ENCODE data around the gene FGA. TPM values are rescaled to one million over a fixed set of nuclear protein-coding genes. Genes with fewer than 3 reads are reported as not detected.

The FGA gene
- total and polyA plus RNA-seq, 9 donors = 0.49 to 9.4 (median 2.3) TPM; not detected in 5

DNA sequence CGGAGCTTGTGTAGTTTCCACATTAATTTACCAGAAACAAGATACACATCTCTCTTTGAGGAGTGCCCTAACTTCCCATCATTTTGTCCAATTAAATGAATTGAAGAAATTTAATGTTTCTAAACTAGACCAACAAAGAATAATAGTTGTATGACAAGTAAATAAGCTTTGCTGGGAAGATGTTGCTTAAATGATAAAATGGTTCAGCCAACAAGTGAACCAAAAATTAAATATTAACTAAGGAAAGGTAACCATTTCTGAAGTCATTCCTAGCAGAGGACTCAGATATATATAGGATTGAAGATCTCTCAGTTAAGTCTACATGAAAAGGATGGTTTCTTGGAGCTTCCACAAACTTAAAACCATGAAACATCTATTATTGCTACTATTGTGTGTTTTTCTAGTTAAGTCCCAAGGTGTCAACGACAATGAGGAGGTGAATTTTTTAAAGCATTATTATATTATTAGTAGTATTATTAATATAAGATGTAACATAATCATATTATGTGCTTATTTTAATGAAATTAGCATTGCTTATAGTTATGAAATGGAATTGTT, 27.8 kb downstream of the FGA start, which contains the start of gene FGB:
FGB (plus strand) TSS at position 315 of the 558 bp plus-strand sequence; CDS start at position 323, 8 bp downstream.
- Histone ChIP-seq H3K36me3 (ENCODE audit: control insufficient read depth, insufficient read depth, low read length) (no peaks in the 10 kb centered on the region), H3K4me1 (ENCODE audit: control insufficient read depth, insufficient read depth, low read length) (no peaks in the 10 kb centered on the region), H3K27ac (ENCODE audit: low read length) (no peak within 1 kb of the TSS), H3K9me3 (replicated peaks; ENCODE audit: control insufficient read depth, low read depth, low read length) (no peaks in the 10 kb centered on the region), H3K27me3 (ENCODE audit: control insufficient read depth, insufficient read depth, low read length) (no peaks in the 10 kb centered on the region), H3K4me3 (ENCODE audit: low read length) (no peak within 1 kb of the TSS)
- no CpG with 5 or more reads among the region's 2 CpGs for WGBS (ENCODE audit: insufficient coverage)
- no peak for DNase-seq

DNA sequence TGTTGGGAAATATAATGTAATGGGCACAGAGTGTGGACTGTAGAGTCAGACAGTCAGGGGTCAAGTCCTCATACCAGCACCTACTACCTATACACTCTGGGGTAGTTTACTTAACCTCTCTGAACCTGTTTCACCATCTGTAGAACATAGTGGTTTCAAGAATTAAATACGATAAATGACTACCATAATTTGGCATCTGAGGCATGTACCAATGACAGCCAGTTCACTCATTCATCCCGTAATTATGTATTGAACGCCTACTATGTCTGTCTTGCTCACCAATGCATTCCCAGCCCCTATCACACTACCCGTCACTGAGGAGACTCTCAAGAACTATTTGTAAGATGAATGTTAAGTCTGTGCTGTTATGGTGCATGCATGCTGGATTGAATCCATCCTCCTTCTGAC, 29.7 kb downstream of the FGA start:
- Histone ChIP-seq H3K4me1 (ENCODE audit: control insufficient read depth, insufficient read depth, low read length) (no peaks in the 10 kb centered on the region), H3K27ac (ENCODE audit: low read length) (no peak overlapping the region), H3K4me3 (ENCODE audit: low read length) (no peak overlapping the region), H3K27me3 (ENCODE audit: control insufficient read depth, insufficient read depth, low read length) (no peaks in the 10 kb centered on the region), H3K36me3 (ENCODE audit: control insufficient read depth, insufficient read depth, low read length) (no peaks in the 10 kb centered on the region), H3K9me3 (replicated peaks; ENCODE audit: control insufficient read depth, low read depth, low read length) (no peaks in the 10 kb centered on the region)
- no CpG with 5 or more reads among the region's 4 CpGs for WGBS (ENCODE audit: insufficient coverage)
- no peak for DNase-seq

GRCh38 chr4:154560419-154560801, 30.1 kb downstream of the FGA start:
- Histone ChIP-seq H3K4me3 (ENCODE audit: low read length) (no peak overlapping the region), H3K27ac (ENCODE audit: low read length) (no peak overlapping the region), H3K27me3 (ENCODE audit: control insufficient read depth, insufficient read depth, low read length) (no peaks in the 10 kb centered on the region), H3K9me3 (replicated peaks; ENCODE audit: control insufficient read depth, low read depth, low read length) (no peaks in the 10 kb centered on the region), H3K36me3 (ENCODE audit: control insufficient read depth, insufficient read depth, low read length) (no peaks in the 10 kb centered on the region), H3K4me1 (ENCODE audit: control insufficient read depth, insufficient read depth, low read length) (no peaks in the 10 kb centered on the region)
- DNase-seq = no peak
- no CpG with 5 or more reads among the region's 1 CpG for whole genome bisulfite sequencing (ENCODE audit: insufficient coverage)

- H3K36me3 ChIP-seq (ENCODE audit: control insufficient read depth, insufficient read depth, low read length) = no peaks in the 10 kb centered on the region
- no peak overlapping the region for H3K27ac ChIP-seq (ENCODE audit: low read length)
- H3K9me3 ChIP-seq (replicated peaks; ENCODE audit: control insufficient read depth, low read depth, low read length) = no peaks in the 10 kb centered on the region
- H3K27me3 ChIP-seq (ENCODE audit: control insufficient read depth, insufficient read depth, low read length) = no peaks in the 10 kb centered on the region
- 70% methylated on average over 3 of the region's 9 CpGs for whole genome bisulfite sequencing (ENCODE audit: insufficient coverage)
- no peaks in the 10 kb centered on the region for H3K4me1 ChIP-seq (ENCODE audit: control insufficient read depth, insufficient read depth, low read length)
- DNase-seq = peak; percentile 23
- no peak overlapping the region for H3K4me3 ChIP-seq (ENCODE audit: low read length)
These were observed 30.8 kb downstream of the FGA start for GRCh38 chr4:154559494-154560418.

DNA sequence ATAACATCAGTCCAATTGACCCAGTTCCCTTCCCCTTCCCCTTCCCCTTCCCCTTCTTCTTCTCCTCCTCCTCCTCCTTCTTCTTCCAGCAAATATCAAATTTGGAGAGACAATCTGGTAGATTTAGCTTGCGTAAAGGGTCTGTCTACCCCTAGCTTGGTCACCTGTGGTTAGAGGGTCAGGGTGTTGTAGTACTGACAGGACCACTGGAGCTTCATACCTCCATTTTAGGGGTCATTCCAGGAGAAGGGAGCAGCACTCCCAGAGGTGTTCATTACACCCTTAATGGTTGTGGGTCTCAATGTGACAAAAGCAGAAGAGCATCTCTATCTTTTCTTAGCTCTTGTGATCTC, 31.4 kb downstream of the FGA start:
- H3K27me3 ChIP-seq (ENCODE audit: control insufficient read depth, insufficient read depth, low read length) = no peaks in the 10 kb centered on the region
- no peak overlapping the region for H3K4me3 ChIP-seq (ENCODE audit: low read length)
- no CpG with 5 or more reads among the region's 1 CpG for WGBS (ENCODE audit: insufficient coverage)
- H3K4me1 ChIP-seq (ENCODE audit: control insufficient read depth, insufficient read depth, low read length) = no peaks in the 10 kb centered on the region
- no peaks in the 10 kb centered on the region for H3K9me3 ChIP-seq (replicated peaks; ENCODE audit: control insufficient read depth, low read depth, low read length)
- no peaks in the 10 kb centered on the region for H3K36me3 ChIP-seq (ENCODE audit: control insufficient read depth, insufficient read depth, low read length)
- no peak for DNase-seq
- no peak overlapping the region for H3K27ac ChIP-seq (ENCODE audit: low read length)

DNA sequence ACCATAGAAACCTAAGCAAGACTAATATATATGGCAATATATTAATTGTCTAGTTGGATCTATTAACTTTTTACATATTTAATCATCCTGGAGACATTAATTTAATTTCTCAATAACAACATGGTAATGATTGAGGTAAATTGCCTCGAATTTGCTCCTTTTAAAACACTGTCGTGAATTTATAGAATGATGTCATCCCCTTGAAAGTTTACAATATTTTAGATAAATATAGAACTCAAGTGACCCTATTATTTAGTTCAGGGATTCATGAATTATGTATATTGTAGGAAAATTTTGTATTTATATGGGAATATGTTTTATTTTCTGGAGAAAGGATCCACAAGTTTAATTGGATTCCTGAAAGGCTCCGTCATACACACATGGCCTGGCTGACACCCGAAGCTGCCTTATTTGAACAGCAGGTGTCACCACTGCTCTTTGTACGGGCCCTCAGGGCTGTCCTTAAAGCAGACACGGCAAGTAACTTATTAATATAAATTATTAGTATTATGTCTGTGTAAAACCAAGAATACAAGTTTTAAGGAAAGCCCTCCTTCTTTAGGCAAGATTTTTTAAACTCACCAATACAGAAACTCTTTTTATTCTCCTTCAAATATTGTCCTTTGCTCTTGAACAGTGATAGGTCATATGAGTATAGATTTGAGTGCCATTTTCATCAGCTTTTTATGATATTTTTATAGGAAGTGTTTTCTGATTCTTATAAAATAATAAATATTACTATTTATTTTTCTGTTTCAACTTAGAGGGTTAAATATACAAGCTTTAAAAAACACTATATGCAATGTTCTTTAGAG, 38.5 kb downstream of the FGA start:
- DNase-seq = peak; percentile 87
- no CpG with 5 or more reads among the region's 6 CpGs for WGBS (ENCODE audit: insufficient coverage)
- Histone ChIP-seq H3K27me3 (ENCODE audit: control insufficient read depth, insufficient read depth, low read length) (no peaks in the 10 kb centered on the region), H3K9me3 (replicated peaks; ENCODE audit: control insufficient read depth, low read depth, low read length) (no peaks in the 10 kb centered on the region), H3K36me3 (ENCODE audit: control insufficient read depth, insufficient read depth, low read length) (peaks cover under 1% of the 10 kb centered on the region), H3K4me3 (ENCODE audit: low read length) (no peak overlapping the region), H3K27ac (ENCODE audit: low read length) (no peak overlapping the region), H3K4me1 (ENCODE audit: control insufficient read depth, insufficient read depth, low read length) (peaks cover 6% of the 10 kb centered on the region)

DNA sequence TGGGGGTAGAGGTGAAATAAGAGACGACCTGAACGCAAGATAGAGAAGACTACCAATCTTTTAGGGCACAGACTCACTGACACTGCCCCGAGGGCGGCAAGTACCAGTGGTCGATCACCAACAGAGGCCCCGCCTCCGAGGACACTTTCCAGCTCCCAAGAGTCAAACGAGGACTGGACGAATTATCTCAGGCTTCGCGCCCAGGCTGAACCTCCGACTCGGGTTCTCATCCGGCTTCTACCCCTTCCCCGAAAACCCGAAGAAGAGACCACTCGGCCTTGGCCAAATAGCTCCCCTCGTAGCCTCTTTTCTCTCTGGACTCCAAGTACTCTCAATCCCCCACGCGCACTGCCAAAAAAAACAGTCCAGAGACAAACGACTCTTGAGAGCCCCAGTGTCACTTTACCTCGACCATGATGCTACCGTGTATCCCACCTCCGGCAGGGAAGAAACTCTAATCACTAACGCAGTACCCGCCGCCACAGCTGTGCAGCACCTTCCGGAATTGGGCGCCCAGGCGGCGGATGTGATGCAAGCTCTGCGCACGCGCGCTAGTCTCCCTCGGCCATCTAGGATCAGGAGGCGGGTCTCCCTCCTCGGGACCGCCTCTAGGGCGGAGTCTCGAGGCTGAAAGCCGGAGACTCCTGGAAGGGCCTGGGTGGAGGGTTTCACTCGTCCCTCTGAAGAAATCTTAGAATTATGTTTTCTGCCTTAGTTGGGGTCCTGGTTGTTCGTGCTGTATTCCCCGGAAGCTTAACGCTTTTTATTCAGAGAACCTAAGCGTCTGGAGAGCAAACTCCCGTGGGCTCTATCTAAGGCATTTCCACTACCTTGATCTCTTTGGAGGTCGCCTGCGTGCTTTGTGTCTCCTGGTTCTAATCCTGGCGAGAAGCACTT, 40.4 kb downstream of the FGA start, which contains the start of gene PLRG1:
PLRG1 (minus strand) TSS at position 507 of the 897 bp plus-strand sequence; CDS start at position 415, 92 bp downstream.
- H3K36me3 ChIP-seq (ENCODE audit: control insufficient read depth, insufficient read depth, low read length) = peaks cover 6% of the 10 kb centered on the region
- no peaks in the 10 kb centered on the region for H3K27me3 ChIP-seq (ENCODE audit: control insufficient read depth, insufficient read depth, low read length)
- H3K27ac ChIP-seq (ENCODE audit: low read length) = peak within 1 kb of the TSS; percentile 61
- peak; percentile 99 for DNase-seq
- peaks cover 6% of the 10 kb centered on the region for H3K4me1 ChIP-seq (ENCODE audit: control insufficient read depth, insufficient read depth, low read length)
- no peaks in the 10 kb centered on the region for H3K9me3 ChIP-seq (replicated peaks; ENCODE audit: control insufficient read depth, low read depth, low read length)
- under 1% methylated on average over 48 of the region's 51 CpGs for WGBS (ENCODE audit: insufficient coverage)
- H3K4me3 ChIP-seq (ENCODE audit: low read length) = peak within 1 kb of the TSS; percentile 77

DNA sequence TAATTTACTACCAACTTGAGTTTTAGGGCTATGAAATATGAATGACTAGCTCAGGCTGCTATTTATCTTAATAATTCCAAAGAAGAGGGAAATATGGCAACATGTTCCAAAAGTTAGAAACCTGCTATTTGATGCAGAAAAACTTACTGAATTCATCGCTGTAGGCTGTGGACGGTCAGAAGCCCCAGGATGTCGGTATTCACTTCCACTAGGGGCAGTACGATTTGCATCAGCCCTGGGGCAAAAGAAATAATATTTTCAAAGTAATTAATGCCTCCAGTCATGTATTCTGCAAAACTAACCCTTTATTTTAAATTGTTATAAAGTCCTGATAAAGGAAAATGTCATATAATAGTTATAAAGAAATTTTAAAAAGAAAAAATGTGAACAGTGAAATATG, 44.9 kb downstream of the FGA start:
- H3K4me1 ChIP-seq (ENCODE audit: control insufficient read depth, insufficient read depth, low read length) = peaks cover 6% of the 10 kb centered on the region
- WGBS (ENCODE audit: insufficient coverage) = 100% methylated on average over 1 of the region's 4 CpGs

GRCh38 chr4:154542271-154542879, 48.2 kb downstream of the FGA start:
- 95% methylated on average over 2 of the region's 4 CpGs for WGBS (ENCODE audit: insufficient coverage)

More for the DNA sequence above, 44.9 kb downstream of the FGA start:
- Histone ChIP-seq H3K36me3 (ENCODE audit: control insufficient read depth, insufficient read depth, low read length) (peaks cover 24% of the 10 kb centered on the region), H3K9me3 (replicated peaks; ENCODE audit: control insufficient read depth, low read depth, low read length) (no peaks in the 10 kb centered on the region), H3K27ac (ENCODE audit: low read length) (no peak overlapping the region), H3K4me3 (ENCODE audit: low read length) (no peak overlapping the region), H3K27me3 (ENCODE audit: control insufficient read depth, insufficient read depth, low read length) (no peaks in the 10 kb centered on the region)
- no peak for DNase-seq

More at GRCh38 chr4:154542271-154542879, 48.2 kb downstream of the FGA start:
- Histone ChIP-seq H3K27ac (ENCODE audit: low read length) (no peak overlapping the region), H3K27me3 (ENCODE audit: control insufficient read depth, insufficient read depth, low read length) (no peaks in the 10 kb centered on the region), H3K9me3 (replicated peaks; ENCODE audit: control insufficient read depth, low read depth, low read length) (no peaks in the 10 kb centered on the region), H3K4me1 (ENCODE audit: control insufficient read depth, insufficient read depth, low read length) (no peaks in the 10 kb centered on the region), H3K36me3 (ENCODE audit: control insufficient read depth, insufficient read depth, low read length) (peaks cover 34% of the 10 kb centered on the region), H3K4me3 (ENCODE audit: low read length) (no peak overlapping the region)
- no peak for DNase-seq
